Right lung (tissue), 5 donors: ENCODE results near the gene COL10A1. TPM values are rescaled to one million over a fixed set of nuclear protein-coding genes. Genes with fewer than 3 reads are reported as not detected.

Experiments
- DNase-seq, 2 donors: peaks; one replicate each; pipeline ENCODE4 v3.0.0-alpha.2; 2013
- polyA plus RNA-seq, 5 donors: library from polyadenylated mRNA; unstranded; fragments of 120-200 nt; gene quantifications; one replicate each; pipeline versions ENCODE4 v1.2.1 to v1.2.3, GENCODE V29; 2013; ENCODE audit warnings: inconsistent platforms in 1 of 5, low replicate concordance in 1 of 5; ENCODE audit not compliant: insufficient read length in 5 of 5, insufficient read depth in 1 of 5

The COL10A1 gene
- polyA plus RNA-seq, 5 donors, result 0.14 to 0.47 (median 0.24) TPM

- no peak for DNase-seq
These were observed 38.4 kb downstream of the COL10A1 start for GRCh38 chr6:116087437-116088027.

GRCh38 chr6:116084284-116084683 lies 41.6 kb downstream of the COL10A1 start:
- DNase-seq, result no peak

GRCh38 chr6:116083052-116083451 lies 42.9 kb downstream of the COL10A1 start:
- DNase-seq, result no peak

GRCh38 chr6:116078945-116079344 lies 47.0 kb downstream of the COL10A1 start:
- no peak for DNase-seq

- DNase-seq, result no peak
These were observed 47.4 kb downstream of the COL10A1 start for GRCh38 chr6:116078522-116078921.

GRCh38 chr6:116074732-116075390 lies 51.1 kb downstream of the COL10A1 start:
- DNase-seq, result no peak

- DNase-seq, result no peak
These were observed 52.0 kb downstream of the COL10A1 start for GRCh38 chr6:116073765-116074440.

GRCh38 chr6:116072368-116072767 lies 53.6 kb downstream of the COL10A1 start:
- DNase-seq, result no peak

- peak; percentile 15 to 36 for DNase-seq
These were observed 55.1 kb downstream of the COL10A1 start for GRCh38 chr6:116070616-116071389.

- peak in 1 of 2 donors; percentile 4 for DNase-seq
These were observed 55.8 kb downstream of the COL10A1 start for GRCh38 chr6:116070101-116070500.

Other genes with a start within 250 kb of the COL10A1 start
- gene FRK, start 65.2 kb downstream of the COL10A1 start, polyA plus RNA-seq, result 1 to 10 TPM; 2.4 to 4.8 (median 4.4) TPM
- gene NT5DC1, start 25.3 kb downstream of the COL10A1 start, polyA plus RNA-seq, result 10 to 100 TPM; 34.9 to 60.1 (median 53.5) TPM
- gene TSPYL4, start 127.9 kb upstream of the COL10A1 start, polyA plus RNA-seq, result 10 to 100 TPM; 40.7 to 56.4 (median 47.4) TPM
- 10 to 100 TPM; 68.1 to 89.2 (median 79.0) TPM for gene TSPYL1, start 153.8 kb upstream of the COL10A1 start, polyA plus RNA-seq
- 10 to 100 TPM; 34.1 to 54.9 (median 50.0) TPM for gene DSE, start 244.8 kb upstream of the COL10A1 start, polyA plus RNA-seq